Testis (tissue), 2 donors: Measurements from ENCODE around the gene SLC36A1.

Source experiments
- POLR2A ChIP-seq: fragments of 450-650 bp; IDR thresholded peaks from one replicate; pipeline ENCODE4 v1.6.1; 2017; ENCODE audit warnings: antibody characterized with exemption, mild to moderate bottlenecking, moderate library complexity
- TF ChIP-seq, protein P1 (sequence below), 3 experiments: fragments of 450-650 bp in 2 of 3; fragments of 200-600 bp in 1 of 3; sonication (generic) in 1 of 3; IDR thresholded peaks; one replicate each; pipeline ENCODE4 v1.5.1; 2016 to 2019; ENCODE audit warnings: antibody characterized with exemption in 3 of 3, mild to moderate bottlenecking in 2 of 3, moderate library complexity in 1 of 3

DNA sequence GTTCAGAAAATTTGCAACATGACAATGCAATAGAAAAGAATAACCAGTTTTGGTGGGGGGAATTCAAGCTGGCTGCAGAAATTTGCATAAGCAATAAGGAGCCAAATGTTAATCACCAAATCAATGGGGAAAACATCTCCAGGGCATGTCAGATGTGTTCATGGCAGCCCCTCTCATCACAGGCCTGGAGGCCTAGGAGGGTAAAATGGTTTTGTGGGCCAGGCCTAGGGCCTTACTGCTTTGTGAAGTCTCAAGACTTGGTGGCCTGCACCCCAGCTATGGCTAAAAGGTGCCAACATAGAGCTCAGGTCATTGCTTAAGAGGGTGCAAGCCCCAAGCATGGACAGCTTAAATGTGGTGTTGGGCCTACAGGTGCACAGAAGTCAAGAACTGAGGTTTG is 29.7 kb upstream of the SLC36A1 start:
- TF ChIP-seq, protein P1, sequence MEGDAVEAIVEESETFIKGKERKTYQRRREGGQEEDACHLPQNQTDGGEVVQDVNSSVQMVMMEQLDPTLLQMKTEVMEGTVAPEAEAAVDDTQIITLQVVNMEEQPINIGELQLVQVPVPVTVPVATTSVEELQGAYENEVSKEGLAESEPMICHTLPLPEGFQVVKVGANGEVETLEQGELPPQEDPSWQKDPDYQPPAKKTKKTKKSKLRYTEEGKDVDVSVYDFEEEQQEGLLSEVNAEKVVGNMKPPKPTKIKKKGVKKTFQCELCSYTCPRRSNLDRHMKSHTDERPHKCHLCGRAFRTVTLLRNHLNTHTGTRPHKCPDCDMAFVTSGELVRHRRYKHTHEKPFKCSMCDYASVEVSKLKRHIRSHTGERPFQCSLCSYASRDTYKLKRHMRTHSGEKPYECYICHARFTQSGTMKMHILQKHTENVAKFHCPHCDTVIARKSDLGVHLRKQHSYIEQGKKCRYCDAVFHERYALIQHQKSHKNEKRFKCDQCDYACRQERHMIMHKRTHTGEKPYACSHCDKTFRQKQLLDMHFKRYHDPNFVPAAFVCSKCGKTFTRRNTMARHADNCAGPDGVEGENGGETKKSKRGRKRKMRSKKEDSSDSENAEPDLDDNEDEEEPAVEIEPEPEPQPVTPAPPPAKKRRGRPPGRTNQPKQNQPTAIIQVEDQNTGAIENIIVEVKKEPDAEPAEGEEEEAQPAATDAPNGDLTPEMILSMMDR (IDR thresholded peaks at IDR 0.05): no peak
- no peak for TF ChIP-seq POLR2A
